ENCODE results near the gene TEAD4.

TEAD4 gene

GRCh38 chr12:3086729-3087323 is 127.6 kb downstream of the TEAD4 start:
- Mint-ChIP-seq H3K4me3 (no peak overlapping the region), H3K36me3 (no peaks in the 10 kb centered on the region), H3K27ac (no peak overlapping the region), H3K9me3 (no peaks in the 10 kb centered on the region), H3K27me3 (peaks cover 4% of the 10 kb centered on the region), H3K4me1 (no peaks in the 10 kb centered on the region)
- ATAC-seq (ENCODE audit: low read depth), result no peak
- DNase-seq (ENCODE audit: low spot score in 2 of 2), result no peak

GRCh38 chr12:3087758-3088650 is 128.8 kb downstream of the TEAD4 start:
- no peak for ATAC-seq (ENCODE audit: low read depth)
- Mint-ChIP-seq H3K27me3 (peaks cover 4% of the 10 kb centered on the region), H3K4me3 (no peak overlapping the region), H3K4me1 (no peaks in the 10 kb centered on the region), H3K9me3 (no peaks in the 10 kb centered on the region), H3K27ac (no peak overlapping the region), H3K36me3 (no peaks in the 10 kb centered on the region)
- DNase-seq (ENCODE audit: low spot score in 2 of 2), result no peak

GRCh38 chr12:3089588-3089987 is 130.4 kb downstream of the TEAD4 start:
- DNase-seq (ENCODE audit: low spot score in 2 of 2), result no peak
- H3K9me3 Mint-ChIP-seq, result no peaks in the 10 kb centered on the region
- no peak for ATAC-seq (ENCODE audit: low read depth)
- no peak overlapping the region for H3K4me3 Mint-ChIP-seq
- H3K4me1 Mint-ChIP-seq, result no peaks in the 10 kb centered on the region
- no peaks in the 10 kb centered on the region for H3K36me3 Mint-ChIP-seq
- no peak overlapping the region for H3K27ac Mint-ChIP-seq
- H3K27me3 Mint-ChIP-seq, result peaks cover 4% of the 10 kb centered on the region

All from memory B cell (primary cell).